Tibial artery (tissue), 4 donors: ENCODE data around the gene DDT.

Experiments
- DNase-seq, 2 donors: peaks; one replicate each; pipeline ENCODE4 v3.0.0-alpha.2; 2019
- H3K27ac ChIP-seq, 2 donors: fragments of 200-600 bp; sonication (generic) in 1 of 2; 1 replicate in 1 of 2; 2 replicates in 1 of 2; pipeline ENCODE4 v1.5.1; 2018 to 2019; ENCODE audit warnings: mild to moderate bottlenecking in 1 of 2
- H3K27me3 ChIP-seq, 2 donors: fragments of 200-600 bp; sonication (generic) in 1 of 2; one replicate each; pipeline versions ENCODE4 v1.5.1 to v1.6.0; 2016 to 2019
- H3K36me3 ChIP-seq, 3 donors: fragments of 200-600 bp; sonication (generic) in 2 of 3; one replicate each; pipeline ENCODE4 v1.5.1; 2016 to 2019; ENCODE audit warnings: mild to moderate bottlenecking in 2 of 3
- H3K4me1 ChIP-seq, 4 donors: fragments of 200-600 bp; sonication (generic) in 2 of 4; 1 replicate in 3 of 4; 2 replicates in 1 of 4; pipeline ENCODE4 v1.5.1; 2016 to 2019
- H3K4me3 ChIP-seq, 2 donors: fragments of 200-600 bp; sonication (generic) in 1 of 2; 1 replicate in 1 of 2; 2 replicates in 1 of 2; pipeline ENCODE4 v1.5.1; 2018 to 2019; ENCODE audit warnings: mild to moderate bottlenecking in 2 of 2
- H3K9me3 ChIP-seq, 3 donors: fragments of 200-600 bp; sonication (generic) in 1 of 3; one replicate each; pipeline ENCODE4 v1.5.1; 2016 to 2019
- intact Hi-C: fragments of 100-400 bp; cut with DNase I; formaldehyde crosslinking; loops from one replicate; pipeline ENCODE4 v1.15.0; 2023; ENCODE audit warnings: low total_unique reads
- TF ChIP-seq, protein P1 (sequence below), 2 experiments: fragments of 200-600 bp in 1 of 2; fragments of 450-650 bp in 1 of 2; IDR thresholded peaks; one replicate each; pipeline ENCODE4 v1.5.1; 2017 to 2019; ENCODE audit warnings: antibody characterized with exemption in 2 of 2, mild to moderate bottlenecking in 1 of 2, moderate library complexity in 1 of 2

The DDT gene

DNA sequence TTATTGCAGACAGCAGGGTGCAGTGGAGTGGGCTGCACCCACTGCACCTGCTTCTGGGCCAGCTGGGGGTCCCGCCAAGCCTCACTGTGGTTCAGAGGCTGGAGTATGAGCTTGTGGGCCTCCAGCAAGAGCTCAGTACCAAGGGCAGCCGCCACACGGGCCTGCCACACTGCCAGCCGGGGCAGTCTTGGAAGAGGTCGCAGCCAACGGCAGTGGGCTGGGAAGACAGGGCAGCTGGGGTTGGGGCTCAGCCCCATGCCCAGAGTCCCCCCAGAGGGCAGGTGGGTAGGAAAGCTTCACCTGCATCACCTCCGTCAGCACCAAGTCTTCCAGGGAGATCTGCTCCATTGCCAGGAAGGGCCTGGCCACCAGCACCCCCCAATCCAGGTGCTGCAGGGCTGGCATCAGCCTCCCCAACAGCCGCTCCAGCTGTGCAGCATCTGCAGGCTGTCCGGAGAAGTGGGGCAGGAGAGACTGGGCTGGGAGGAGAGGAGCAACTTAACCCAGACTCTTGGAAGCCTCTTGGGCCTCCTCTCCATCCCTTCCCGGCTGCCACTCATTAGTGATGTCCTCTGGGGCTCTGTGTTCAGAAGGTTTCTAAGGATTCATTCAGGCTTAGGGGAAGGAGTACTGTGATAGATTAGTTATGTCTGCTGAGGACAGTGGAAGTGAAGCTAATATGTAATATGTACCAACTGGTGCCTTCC lies 32.1 kb upstream of the DDT start:
- Histone ChIP-seq H3K4me3 (no peak overlapping the region), H3K4me1 (peaks cover 0 to 21% (median 11%) of the 10 kb centered on the region in 4 donors), H3K36me3 (no peaks in the 10 kb centered on the region), H3K9me3 (no peaks in the 10 kb centered on the region), H3K27ac (peak overlapping the region in 1 of 2 donors; percentile 73), H3K27me3 (no peaks in the 10 kb centered on the region)
- TF ChIP-seq, protein P1, sequence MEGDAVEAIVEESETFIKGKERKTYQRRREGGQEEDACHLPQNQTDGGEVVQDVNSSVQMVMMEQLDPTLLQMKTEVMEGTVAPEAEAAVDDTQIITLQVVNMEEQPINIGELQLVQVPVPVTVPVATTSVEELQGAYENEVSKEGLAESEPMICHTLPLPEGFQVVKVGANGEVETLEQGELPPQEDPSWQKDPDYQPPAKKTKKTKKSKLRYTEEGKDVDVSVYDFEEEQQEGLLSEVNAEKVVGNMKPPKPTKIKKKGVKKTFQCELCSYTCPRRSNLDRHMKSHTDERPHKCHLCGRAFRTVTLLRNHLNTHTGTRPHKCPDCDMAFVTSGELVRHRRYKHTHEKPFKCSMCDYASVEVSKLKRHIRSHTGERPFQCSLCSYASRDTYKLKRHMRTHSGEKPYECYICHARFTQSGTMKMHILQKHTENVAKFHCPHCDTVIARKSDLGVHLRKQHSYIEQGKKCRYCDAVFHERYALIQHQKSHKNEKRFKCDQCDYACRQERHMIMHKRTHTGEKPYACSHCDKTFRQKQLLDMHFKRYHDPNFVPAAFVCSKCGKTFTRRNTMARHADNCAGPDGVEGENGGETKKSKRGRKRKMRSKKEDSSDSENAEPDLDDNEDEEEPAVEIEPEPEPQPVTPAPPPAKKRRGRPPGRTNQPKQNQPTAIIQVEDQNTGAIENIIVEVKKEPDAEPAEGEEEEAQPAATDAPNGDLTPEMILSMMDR (IDR thresholded peaks at IDR 0.05), result no peak
- no peak for DNase-seq
- intact Hi-C loops, result no loop called here

DNA sequence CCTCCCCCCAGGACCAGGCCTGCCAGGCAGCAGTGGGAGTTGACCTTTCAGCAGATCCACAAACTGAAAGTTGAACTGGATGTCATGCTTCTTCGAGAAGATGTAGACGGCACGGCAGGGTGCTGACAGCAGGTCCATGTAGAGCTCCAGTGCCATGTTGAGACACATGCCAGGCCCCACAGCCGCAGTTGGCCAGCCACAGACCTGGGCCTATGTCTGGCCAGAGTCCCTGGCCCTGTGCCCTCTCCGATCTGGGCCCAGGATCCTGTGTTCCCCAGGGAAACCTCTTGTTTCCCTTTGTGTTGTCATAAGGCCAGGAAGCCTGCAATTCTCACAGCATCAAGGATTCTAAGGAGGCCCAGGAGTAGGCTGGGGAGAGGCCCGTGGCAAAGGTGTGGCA lies 31.0 kb upstream of the DDT start, which contains the start of gene GSTT4:
Gene GSTT4, minus strand, starts transcription at position 253 of the 400 bp plus-strand sequence. Its CDS starts 97 bp downstream, at position 156.
- H3K9me3 ChIP-seq, result no peaks in the 10 kb centered on the region
- H3K27me3 ChIP-seq, result no peaks in the 10 kb centered on the region
- peak within 1 kb of the TSS; percentile 53 to 73 for H3K27ac ChIP-seq
- DNase-seq, result peak in 1 of 2 donors; percentile 87
- no peak within 1 kb of the TSS for H3K4me3 ChIP-seq
- intact Hi-C loops, result no loop called here
- H3K4me1 ChIP-seq, result peaks cover 0 to 17% (median 11%) of the 10 kb centered on the region in 4 donors
- TF ChIP-seq, protein P1 (IDR thresholded peaks at IDR 0.05), result no peak
- no peaks in the 10 kb centered on the region for H3K36me3 ChIP-seq

DNA sequence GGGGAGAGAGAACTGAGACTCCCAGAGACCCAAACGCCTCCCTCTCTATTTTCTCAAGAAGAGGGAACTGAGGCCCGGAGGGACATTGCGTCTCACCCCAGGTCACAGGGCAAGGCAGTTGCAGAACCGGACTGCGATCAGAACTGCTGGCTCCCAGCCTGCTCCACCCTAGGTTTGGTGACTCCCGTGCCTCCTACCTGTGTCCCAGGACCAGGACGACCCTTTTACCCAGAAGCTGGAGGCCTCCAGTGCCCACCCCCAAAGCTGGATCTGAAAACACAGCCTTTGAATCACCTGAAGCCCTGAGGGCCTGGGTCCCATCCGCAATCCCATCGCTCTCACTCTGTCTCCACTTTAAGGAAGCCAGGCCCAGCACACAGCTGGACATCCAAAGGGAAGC lies 29.6 kb upstream of the DDT start:
- H3K27me3 ChIP-seq, result no peaks in the 10 kb centered on the region
- no peaks in the 10 kb centered on the region for H3K9me3 ChIP-seq
- no peak overlapping the region for H3K27ac ChIP-seq
- intact Hi-C loops, result no loop called here
- no peak overlapping the region for H3K4me3 ChIP-seq
- DNase-seq, result no peak
- peaks cover 0 to 17% (median 11%) of the 10 kb centered on the region in 4 donors for H3K4me1 ChIP-seq
- H3K36me3 ChIP-seq, result no peaks in the 10 kb centered on the region
- TF ChIP-seq, protein P1 (IDR thresholded peaks at IDR 0.05), result no peak

DNA sequence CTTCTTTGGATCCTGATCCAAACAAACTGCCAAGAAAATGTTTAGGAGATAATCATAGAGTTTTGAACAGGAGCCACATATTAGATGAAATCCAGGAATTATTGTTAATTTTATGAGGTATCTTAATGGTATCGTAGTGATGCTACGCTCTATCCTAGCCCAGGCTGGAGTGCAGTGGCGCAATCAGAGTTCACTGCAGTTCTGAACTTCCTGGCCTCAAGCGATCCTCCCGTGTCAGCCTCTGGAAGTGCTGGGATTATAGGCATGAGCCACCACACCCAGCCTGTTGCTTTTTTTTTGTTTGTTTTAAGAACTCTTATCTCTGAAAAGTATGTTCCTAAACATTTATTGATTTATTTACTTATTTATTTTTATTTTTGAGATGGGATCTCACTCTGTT lies 28.6 kb upstream of the DDT start:
- Histone ChIP-seq H3K9me3 (no peaks in the 10 kb centered on the region), H3K27ac (no peak overlapping the region), H3K36me3 (no peaks in the 10 kb centered on the region), H3K27me3 (no peaks in the 10 kb centered on the region), H3K4me3 (no peak overlapping the region), H3K4me1 (peaks cover 0 to 17% (median 11%) of the 10 kb centered on the region in 4 donors)
- intact Hi-C loops, result no loop called here
- DNase-seq, result no peak
- TF ChIP-seq, protein P1 (IDR thresholded peaks at IDR 0.05), result no peak

DNA sequence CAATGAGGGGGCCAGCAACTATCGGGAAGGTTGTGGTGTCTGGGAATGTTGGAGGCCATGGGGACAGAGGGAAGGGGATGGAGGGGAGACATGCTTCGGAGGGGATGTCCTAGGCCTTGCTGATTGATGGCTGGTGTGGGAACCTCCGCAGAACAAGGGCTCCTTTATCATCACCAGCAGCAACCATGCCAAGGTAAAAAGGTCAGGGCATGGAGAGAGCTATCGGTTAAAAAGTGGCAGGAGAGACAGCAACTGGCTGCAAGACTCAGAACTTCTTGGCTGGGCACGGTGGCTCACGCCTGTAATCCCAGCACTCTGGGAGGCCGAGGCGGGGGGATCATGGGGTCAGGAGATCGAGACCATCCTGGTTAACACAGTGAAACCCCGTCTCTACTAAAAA lies 28.0 kb upstream of the DDT start:
- no peak overlapping the region for H3K4me3 ChIP-seq
- no peaks in the 10 kb centered on the region for H3K36me3 ChIP-seq
- TF ChIP-seq, protein P1 (IDR thresholded peaks at IDR 0.05), result no peak
- intact Hi-C loops, result no loop called here
- H3K9me3 ChIP-seq, result no peaks in the 10 kb centered on the region
- H3K4me1 ChIP-seq, result peaks cover 0 to 17% (median 11%) of the 10 kb centered on the region in 4 donors
- H3K27ac ChIP-seq, result no peak overlapping the region
- H3K27me3 ChIP-seq, result no peaks in the 10 kb centered on the region
- DNase-seq, result no peak
